ENCODE measurements around the gene RPN2.

The RPN2 gene

GRCh38 chr20:37179683-37180524 lies 774 bp downstream of the RPN2 start:
- H3K9ac ChIP-seq (ENCODE audit: low read depth in 1 of 2, low read length in 2 of 2): peak overlapping the region; percentile 88 to 95
- peak overlapping the region; percentile 94 to 95 for H3K4me3 ChIP-seq (ENCODE audit: low read depth in 1 of 2, low read length in 2 of 2)
- no peaks in the 10 kb centered on the region for H3K9me3 ChIP-seq (ENCODE audit: control insufficient read depth in 1 of 2, low read length in 2 of 2)
- peaks cover 11 to 29% of the 10 kb centered on the region in 2 donors for H3K4me1 ChIP-seq (ENCODE audit: control insufficient read depth in 1 of 2, insufficient read depth in 2 of 2, low read length in 2 of 2)
- no peaks in the 10 kb centered on the region for H3K27me3 ChIP-seq (ENCODE audit: control insufficient read depth in 1 of 2, insufficient read depth in 2 of 2, low read length in 2 of 2)
- peaks cover 2 to 16% of the 10 kb centered on the region in 2 donors for H3K36me3 ChIP-seq (ENCODE audit: control insufficient read depth in 1 of 2, insufficient read depth in 2 of 2, low read length in 2 of 2)
- H3K27ac ChIP-seq (ENCODE audit: low read depth, low read length): peak overlapping the region; percentile 98

DNA sequence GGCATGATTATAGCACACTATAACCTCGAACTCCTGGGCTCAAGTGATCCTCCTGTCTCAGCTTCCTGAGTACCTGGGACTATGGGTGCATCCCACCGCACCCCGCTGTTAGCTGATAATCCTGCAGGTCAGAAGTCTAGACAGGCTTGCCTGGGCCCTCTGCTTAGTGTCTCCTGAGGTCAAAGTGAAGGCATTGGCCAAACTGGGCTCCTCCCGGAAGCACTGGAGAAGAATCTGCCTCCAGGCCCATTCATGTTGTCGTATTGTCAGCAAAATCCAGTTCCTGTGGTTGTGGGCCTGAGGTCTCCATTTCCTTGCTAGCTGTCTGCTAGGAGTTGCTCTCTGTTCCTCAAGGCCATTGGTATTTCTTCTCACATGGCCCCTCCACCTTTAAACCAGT lies 6.6 kb downstream of the RPN2 start:
- Histone ChIP-seq H3K9me3 (ENCODE audit: control insufficient read depth in 1 of 2, low read length in 2 of 2) (no peaks in the 10 kb centered on the region), H3K27ac (ENCODE audit: low read depth, low read length) (no peak overlapping the region), H3K36me3 (ENCODE audit: control insufficient read depth in 1 of 2, insufficient read depth in 2 of 2, low read length in 2 of 2) (peaks cover 12 to 58% of the 10 kb centered on the region in 2 donors), H3K9ac (ENCODE audit: low read depth in 1 of 2, low read length in 2 of 2) (no peak overlapping the region), H3K4me1 (ENCODE audit: control insufficient read depth in 1 of 2, insufficient read depth in 2 of 2, low read length in 2 of 2) (peaks cover 10 to 21% of the 10 kb centered on the region in 2 donors), H3K27me3 (ENCODE audit: control insufficient read depth in 1 of 2, insufficient read depth in 2 of 2, low read length in 2 of 2) (no peaks in the 10 kb centered on the region), H3K4me3 (ENCODE audit: low read depth in 1 of 2, low read length in 2 of 2) (no peak overlapping the region)

DNA sequence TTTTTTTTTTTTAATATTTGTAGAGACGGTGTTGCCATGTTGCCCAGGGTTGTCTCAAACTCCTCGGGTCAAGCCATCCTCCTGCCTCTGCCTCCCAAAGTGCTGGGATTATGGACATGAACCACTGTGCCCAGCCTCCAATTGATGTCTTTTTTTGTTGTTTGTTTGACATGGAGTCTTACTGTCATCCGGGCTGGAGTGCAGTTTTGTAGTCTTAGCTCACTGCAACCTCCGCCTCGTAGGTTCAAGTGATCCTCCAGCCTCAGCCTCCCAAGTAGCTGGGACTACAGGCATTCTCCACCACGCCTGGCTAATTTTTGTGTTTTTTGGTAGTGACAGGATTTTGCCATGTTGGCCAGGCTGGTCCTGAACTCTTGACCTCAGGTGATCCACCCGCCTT lies 9.7 kb downstream of the RPN2 start:
- Histone ChIP-seq H3K27me3 (ENCODE audit: control insufficient read depth in 1 of 2, insufficient read depth in 2 of 2, low read length in 2 of 2) (no peaks in the 10 kb centered on the region), H3K4me3 (ENCODE audit: low read depth in 1 of 2, low read length in 2 of 2) (no peak overlapping the region), H3K9me3 (ENCODE audit: control insufficient read depth in 1 of 2, low read length in 2 of 2) (no peaks in the 10 kb centered on the region), H3K27ac (ENCODE audit: low read depth, low read length) (no peak overlapping the region), H3K36me3 (ENCODE audit: control insufficient read depth in 1 of 2, insufficient read depth in 2 of 2, low read length in 2 of 2) (peaks cover 15 to 60% of the 10 kb centered on the region in 2 donors), H3K4me1 (ENCODE audit: control insufficient read depth in 1 of 2, insufficient read depth in 2 of 2, low read length in 2 of 2) (peaks cover 15 to 17% of the 10 kb centered on the region in 2 donors), H3K9ac (ENCODE audit: low read depth in 1 of 2, low read length in 2 of 2) (no peak overlapping the region)

- Histone ChIP-seq H3K27me3 (ENCODE audit: control insufficient read depth in 1 of 2, insufficient read depth in 2 of 2, low read length in 2 of 2) (no peaks in the 10 kb centered on the region), H3K27ac (ENCODE audit: low read depth, low read length) (no peak overlapping the region), H3K9ac (ENCODE audit: low read depth in 1 of 2, low read length in 2 of 2) (no peak overlapping the region), H3K4me3 (ENCODE audit: low read depth in 1 of 2, low read length in 2 of 2) (no peak overlapping the region), H3K9me3 (ENCODE audit: control insufficient read depth in 1 of 2, low read length in 2 of 2) (no peaks in the 10 kb centered on the region), H3K4me1 (ENCODE audit: control insufficient read depth in 1 of 2, insufficient read depth in 2 of 2, low read length in 2 of 2) (peaks cover 11 to 17% of the 10 kb centered on the region in 2 donors), H3K36me3 (ENCODE audit: control insufficient read depth in 1 of 2, insufficient read depth in 2 of 2, low read length in 2 of 2) (peaks cover 15 to 57% of the 10 kb centered on the region in 2 donors)
These were observed 10.4 kb downstream of the RPN2 start for GRCh38 chr20:37189416-37190016.

DNA sequence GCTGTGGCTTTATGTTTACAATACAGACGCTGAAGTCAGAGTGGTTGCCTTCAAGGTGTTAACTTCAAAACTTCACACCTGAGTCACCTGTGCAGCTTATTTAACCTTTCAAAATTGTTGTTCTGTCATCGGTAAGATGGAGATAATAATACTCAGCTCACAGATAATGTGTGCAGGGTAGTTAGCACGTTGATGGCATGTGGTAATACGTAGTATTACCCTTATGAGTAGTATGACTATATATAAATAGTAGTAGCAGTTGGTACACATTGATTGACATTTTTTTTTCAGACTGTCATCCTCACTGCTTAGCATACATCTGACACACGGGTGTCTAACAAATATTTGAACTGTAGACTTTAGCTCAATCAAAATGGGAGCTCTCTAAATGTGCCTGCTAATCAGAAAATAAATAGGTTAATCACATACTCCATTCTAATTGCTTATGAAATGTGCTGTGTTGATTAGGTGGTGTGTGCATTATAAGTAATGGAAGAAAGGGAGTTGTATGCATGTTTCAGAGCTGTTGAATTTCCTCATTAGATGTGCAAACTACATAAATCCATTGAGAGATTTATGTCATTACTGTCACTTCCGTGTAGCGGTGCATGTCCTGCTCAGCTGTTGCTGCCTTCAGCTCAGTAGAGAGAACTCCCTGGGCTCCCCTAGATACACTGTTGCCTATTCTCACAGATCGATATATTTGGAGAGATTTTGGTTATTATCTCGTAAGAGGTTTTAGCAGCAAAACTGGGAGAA lies 11.4 kb downstream of the RPN2 start:
- no peaks in the 10 kb centered on the region for H3K9me3 ChIP-seq (ENCODE audit: control insufficient read depth in 1 of 2, low read length in 2 of 2)
- peaks cover 9 to 47% of the 10 kb centered on the region in 2 donors for H3K36me3 ChIP-seq (ENCODE audit: control insufficient read depth in 1 of 2, insufficient read depth in 2 of 2, low read length in 2 of 2)
- no peaks in the 10 kb centered on the region for H3K27me3 ChIP-seq (ENCODE audit: control insufficient read depth in 1 of 2, insufficient read depth in 2 of 2, low read length in 2 of 2)
- peaks cover 11 to 17% of the 10 kb centered on the region in 2 donors for H3K4me1 ChIP-seq (ENCODE audit: control insufficient read depth in 1 of 2, insufficient read depth in 2 of 2, low read length in 2 of 2)
- H3K9ac ChIP-seq (ENCODE audit: low read depth in 1 of 2, low read length in 2 of 2): no peak overlapping the region
- H3K27ac ChIP-seq (ENCODE audit: low read depth, low read length): no peak overlapping the region
- no peak overlapping the region for H3K4me3 ChIP-seq (ENCODE audit: low read depth in 1 of 2, low read length in 2 of 2)

- no peak overlapping the region for H3K27ac ChIP-seq (ENCODE audit: low read depth, low read length)
- H3K4me1 ChIP-seq (ENCODE audit: control insufficient read depth in 1 of 2, insufficient read depth in 2 of 2, low read length in 2 of 2): peaks cover 11 to 17% of the 10 kb centered on the region in 2 donors
- peaks cover 3 to 39% of the 10 kb centered on the region in 2 donors for H3K36me3 ChIP-seq (ENCODE audit: control insufficient read depth in 1 of 2, insufficient read depth in 2 of 2, low read length in 2 of 2)
These were observed 13.2 kb downstream of the RPN2 start for GRCh38 chr20:37192137-37192854.

GRCh38 chr20:37193226-37193625 lies 14.1 kb downstream of the RPN2 start:
- Histone ChIP-seq H3K9ac (ENCODE audit: low read depth in 1 of 2, low read length in 2 of 2) (no peak overlapping the region), H3K27ac (ENCODE audit: low read depth, low read length) (no peak overlapping the region), H3K4me1 (ENCODE audit: control insufficient read depth in 1 of 2, insufficient read depth in 2 of 2, low read length in 2 of 2) (peaks cover 11 to 17% of the 10 kb centered on the region in 2 donors), H3K36me3 (ENCODE audit: control insufficient read depth in 1 of 2, insufficient read depth in 2 of 2, low read length in 2 of 2) (peaks cover 5 to 44% of the 10 kb centered on the region in 2 donors), H3K4me3 (ENCODE audit: low read depth in 1 of 2, low read length in 2 of 2) (no peak overlapping the region), H3K27me3 (ENCODE audit: control insufficient read depth in 1 of 2, insufficient read depth in 2 of 2, low read length in 2 of 2) (no peaks in the 10 kb centered on the region), H3K9me3 (ENCODE audit: control insufficient read depth in 1 of 2, low read length in 2 of 2) (no peaks in the 10 kb centered on the region)

More at GRCh38 chr20:37192137-37192854, 13.2 kb downstream of the RPN2 start:
- Histone ChIP-seq H3K9ac (ENCODE audit: low read depth in 1 of 2, low read length in 2 of 2) (no peak overlapping the region), H3K27me3 (ENCODE audit: control insufficient read depth in 1 of 2, insufficient read depth in 2 of 2, low read length in 2 of 2) (no peaks in the 10 kb centered on the region), H3K9me3 (ENCODE audit: control insufficient read depth in 1 of 2, low read length in 2 of 2) (no peaks in the 10 kb centered on the region), H3K4me3 (ENCODE audit: low read depth in 1 of 2, low read length in 2 of 2) (no peak overlapping the region)

DNA sequence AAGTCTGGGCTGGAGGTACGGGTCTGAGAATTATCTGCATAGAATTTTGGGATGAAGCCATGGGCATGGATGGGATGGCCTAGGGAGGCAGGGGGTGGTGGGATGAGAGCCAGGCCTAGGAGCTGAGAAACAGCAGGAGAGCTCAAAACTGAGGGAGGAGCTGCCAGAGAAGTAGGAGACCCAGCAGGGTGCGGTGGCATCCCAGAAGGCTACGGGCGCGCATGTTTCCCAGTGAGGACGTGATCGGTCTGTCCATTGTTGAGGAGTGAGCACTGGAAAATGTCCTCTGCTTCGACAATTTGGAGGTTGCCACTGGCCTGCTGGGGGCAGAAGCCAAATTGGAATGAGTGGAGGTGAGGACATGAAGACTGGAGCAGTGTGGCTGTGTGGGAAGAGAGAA lies 14.7 kb downstream of the RPN2 start:
- Histone ChIP-seq H3K9ac (ENCODE audit: low read depth in 1 of 2, low read length in 2 of 2) (no peak overlapping the region), H3K9me3 (ENCODE audit: control insufficient read depth in 1 of 2, low read length in 2 of 2) (no peaks in the 10 kb centered on the region), H3K27me3 (ENCODE audit: control insufficient read depth in 1 of 2, insufficient read depth in 2 of 2, low read length in 2 of 2) (no peaks in the 10 kb centered on the region), H3K27ac (ENCODE audit: low read depth, low read length) (no peak overlapping the region), H3K36me3 (ENCODE audit: control insufficient read depth in 1 of 2, insufficient read depth in 2 of 2, low read length in 2 of 2) (peaks cover 11 to 42% of the 10 kb centered on the region in 2 donors), H3K4me1 (ENCODE audit: control insufficient read depth in 1 of 2, insufficient read depth in 2 of 2, low read length in 2 of 2) (peaks cover 11 to 17% of the 10 kb centered on the region in 2 donors), H3K4me3 (ENCODE audit: low read depth in 1 of 2, low read length in 2 of 2) (no peak overlapping the region)

DNA sequence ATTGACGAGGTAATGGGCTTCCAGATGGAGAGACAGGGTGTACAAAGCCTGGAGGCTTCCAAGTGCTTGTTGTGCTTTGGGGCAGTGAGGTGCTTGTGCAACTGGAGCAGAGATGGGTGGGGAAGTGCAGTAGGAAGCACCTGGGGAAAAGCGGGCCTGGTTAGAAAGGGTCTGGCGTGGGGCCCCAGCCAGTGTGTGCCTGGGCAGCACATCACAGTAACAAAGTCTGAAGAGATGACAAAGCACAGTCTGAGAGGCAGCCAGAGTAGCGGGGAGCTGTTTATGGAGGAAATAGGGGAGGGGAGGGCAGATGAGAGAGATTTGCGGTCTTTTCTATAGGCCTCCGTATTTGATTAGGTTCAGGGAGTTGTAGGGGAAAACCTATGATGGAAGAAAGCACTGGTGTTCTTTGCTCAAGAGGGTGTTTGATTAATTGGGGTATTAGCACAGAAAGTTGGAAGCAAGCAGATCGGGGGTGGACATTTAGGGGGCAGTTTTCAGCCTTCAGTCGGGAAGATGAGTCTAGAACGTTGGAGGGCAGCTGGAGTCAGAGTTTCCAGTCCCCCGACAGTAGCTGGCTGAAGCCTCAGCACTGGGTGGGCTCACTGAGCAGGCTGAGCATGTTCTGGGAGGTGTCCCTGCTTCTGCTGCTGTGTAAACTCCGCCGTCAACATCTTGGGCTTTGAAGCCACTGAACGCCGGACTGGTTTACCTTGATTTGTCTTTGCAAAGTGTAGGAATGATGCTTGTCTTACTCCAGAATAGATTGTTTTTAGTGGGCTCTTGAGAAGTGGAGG lies 15.7 kb downstream of the RPN2 start:
- Histone ChIP-seq H3K4me3 (ENCODE audit: low read depth in 1 of 2, low read length in 2 of 2) (no peak overlapping the region), H3K27me3 (ENCODE audit: control insufficient read depth in 1 of 2, insufficient read depth in 2 of 2, low read length in 2 of 2) (no peaks in the 10 kb centered on the region), H3K9ac (ENCODE audit: low read depth in 1 of 2, low read length in 2 of 2) (no peak overlapping the region), H3K36me3 (ENCODE audit: control insufficient read depth in 1 of 2, insufficient read depth in 2 of 2, low read length in 2 of 2) (peaks cover 17 to 41% of the 10 kb centered on the region in 2 donors), H3K4me1 (ENCODE audit: control insufficient read depth in 1 of 2, insufficient read depth in 2 of 2, low read length in 2 of 2) (peaks cover 11 to 17% of the 10 kb centered on the region in 2 donors), H3K27ac (ENCODE audit: low read depth, low read length) (no peak overlapping the region), H3K9me3 (ENCODE audit: control insufficient read depth in 1 of 2, low read length in 2 of 2) (no peaks in the 10 kb centered on the region)
